Measurements from ENCODE around the gene ADAMTS9. TPM values are rescaled to one million over a fixed set of nuclear protein-coding genes. Genes with fewer than 3 reads are reported as not detected.

ADAMTS9 gene
- total and polyA plus RNA-seq, 4 donors = 1.2 to 13.8 (median 7.4) TPM

- H3K36me3 ChIP-seq (ENCODE audit: control insufficient read depth in 4 of 4, insufficient read depth in 3 of 4, low read depth in 1 of 4, low read length in 3 of 4) = no peaks in the 10 kb centered on the region
- no peaks in the 10 kb centered on the region for H3K27me3 ChIP-seq (ENCODE audit: control insufficient read depth in 4 of 4, insufficient read depth in 4 of 4, low read length in 3 of 4)
- H3K4me3 ChIP-seq (ENCODE audit: low read depth in 1 of 3, low read length in 3 of 3) = no peak overlapping the region
- H3K9ac ChIP-seq (ENCODE audit: low read depth in 1 of 2, low read length in 2 of 2) = no peak overlapping the region
- 87% methylated on average over 3 of the region's 3 CpGs for WGBS
- no peak overlapping the region for H3K27ac ChIP-seq (ENCODE audit: low read depth in 1 of 2, low read length in 2 of 2)
- no peak for DNase-seq (ENCODE audit: low spot score)
- TF ChIP-seq TAF1 (conservative IDR thresholded peaks at IDR 0.05) (no peak), FOXA2 (IDR thresholded peaks at IDR 0.05) (no peak), GABPA (IDR thresholded peaks at IDR 0.05 in 1 of 2, conservative IDR thresholded peaks at IDR 0.05 in 1 of 2) (no peak), HNF4G (IDR thresholded peaks at IDR 0.05) (no peak), YY1 (IDR thresholded peaks at IDR 0.05) (no peak), EGR1 (IDR thresholded peaks at IDR 0.05; ENCODE audit: low read depth in 2 of 2) (no peak), ATF3 (IDR thresholded peaks at IDR 0.05) (no peak), REST (IDR thresholded peaks at IDR 0.05) (no peak), FOXA1 (IDR thresholded peaks at IDR 0.05) (no peak), NR2F2 (IDR thresholded peaks at IDR 0.05) (no peak)
- H3K9me3 ChIP-seq (ENCODE audit: control insufficient read depth in 4 of 4, low read length in 3 of 4) = no peaks in the 10 kb centered on the region
- H3K4me1 ChIP-seq (ENCODE audit: control insufficient read depth in 4 of 4, insufficient read depth in 4 of 4, low read length in 3 of 4) = no peaks in the 10 kb centered on the region
These were observed 48.8 kb downstream of the ADAMTS9 start for GRCh38 chr3:64638981-64639481.

- TF ChIP-seq SP1 (IDR thresholded peaks at IDR 0.05) = no peak
- no peak for TF ChIP-seq ZBTB33 (IDR thresholded peaks at IDR 0.05)
- TF ChIP-seq FOXA1 (IDR thresholded peaks at IDR 0.05) = no peak
- no peak for TF ChIP-seq RXRA (IDR thresholded peaks at IDR 0.05)
- TF ChIP-seq FOXA2 (IDR thresholded peaks at IDR 0.05) = no peak
- no peak for TF ChIP-seq HNF4A (conservative IDR thresholded peaks at IDR 0.05)
- TF ChIP-seq JUND (IDR thresholded peaks at IDR 0.05) = no peak
- TF ChIP-seq MAX (IDR thresholded peaks at IDR 0.05) = no peak
- no peak for TF ChIP-seq CTCF (IDR thresholded peaks at IDR 0.05; ENCODE audit: low read depth, low read length, missing input control)
- TF ChIP-seq RAD21 (IDR thresholded peaks at IDR 0.05) = no peak
- TF ChIP-seq EGR1 (IDR thresholded peaks at IDR 0.05; ENCODE audit: low read depth in 2 of 2) = no peak
- no peak for TF ChIP-seq HNF4G (IDR thresholded peaks at IDR 0.05)
- TF ChIP-seq YY1 (IDR thresholded peaks at IDR 0.05) = no peak
- TF ChIP-seq GABPA (IDR thresholded peaks at IDR 0.05 in 1 of 2, conservative IDR thresholded peaks at IDR 0.05 in 1 of 2) = no peak
- TF ChIP-seq ATF3 (IDR thresholded peaks at IDR 0.05) = no peak
- no peak for TF ChIP-seq TAF1 (conservative IDR thresholded peaks at IDR 0.05)
- Histone ChIP-seq H3K27ac (ENCODE audit: low read depth in 1 of 2, low read length in 2 of 2) (no peak overlapping the region), H3K27me3 (ENCODE audit: control insufficient read depth in 4 of 4, insufficient read depth in 4 of 4, low read length in 3 of 4) (no peaks in the 10 kb centered on the region), H3K36me3 (ENCODE audit: control insufficient read depth in 4 of 4, insufficient read depth in 3 of 4, low read depth in 1 of 4, low read length in 3 of 4) (no peaks in the 10 kb centered on the region), H3K9me3 (ENCODE audit: control insufficient read depth in 4 of 4, low read length in 3 of 4) (no peaks in the 10 kb centered on the region), H3K4me3 (ENCODE audit: low read depth in 1 of 3, low read length in 3 of 3) (no peak overlapping the region), H3K4me1 (ENCODE audit: control insufficient read depth in 4 of 4, insufficient read depth in 4 of 4, low read length in 3 of 4) (no peaks in the 10 kb centered on the region), H3K9ac (ENCODE audit: low read depth in 1 of 2, low read length in 2 of 2) (no peak overlapping the region)
- DNase-seq (ENCODE audit: low spot score) = no peak
- 97% methylated on average over 3 of the region's 3 CpGs for WGBS
These were observed 49.3 kb downstream of the ADAMTS9 start for GRCh38 chr3:64638511-64638910.

Measured in liver (tissue), 9 donors.